Loucy (cell line): ENCODE measurements around the gene ALOX12B.

Experiments
- H2AFZ ChIP-seq: fragments of 200-600 bp; sonication (generic); 2 replicates; pipeline ENCODE4 v1.6.0; 2016; ENCODE audit warnings: antibody characterized with exemption, mild to moderate bottlenecking, low read length, moderate library complexity
- H3F3A ChIP-seq: fragments of 200-600 bp; 2 replicates; pipeline ENCODE4 v1.6.0; 2016; ENCODE audit warnings: antibody characterized with exemption, low read depth, mild to moderate bottlenecking
- H3K27me3 ChIP-seq: fragments of 200-600 bp; sonication (generic); 2 replicates; pipeline ENCODE4 v1.6.1; 2014; ENCODE audit warnings: low read length, mild to moderate bottlenecking; ENCODE audit not compliant: insufficient read depth, poor library complexity, severe bottlenecking
- H3K36me3 ChIP-seq: fragments of 200-600 bp; sonication (generic); 2 replicates; pipeline ENCODE4 v1.6.1; 2016; ENCODE audit warnings: low read length; ENCODE audit not compliant: insufficient read depth
- H3K4me1 ChIP-seq: fragments of 200-600 bp; sonication (generic); 2 replicates; pipeline ENCODE4 v1.5.1; 2014; ENCODE audit warnings: low read length, mild to moderate bottlenecking; ENCODE audit not compliant: insufficient read depth, poor library complexity, severe bottlenecking
- H3K4me2 ChIP-seq: fragments of 200-600 bp; sonication (generic); 2 replicates; pipeline ENCODE4 v1.6.0; 2014; ENCODE audit warnings: antibody characterized with exemption, low read length, low read depth, mild to moderate bottlenecking; ENCODE audit not compliant: poor library complexity, severe bottlenecking
- H3K4me3 ChIP-seq: fragments of 200-600 bp; sonication (generic); 2 replicates; pipeline ENCODE4 v1.5.1; 2014; ENCODE audit warnings: low read length, mild to moderate bottlenecking, mixed read lengths; ENCODE audit not compliant: poor library complexity, severe bottlenecking
- H3K79me2 ChIP-seq: fragments of 200-600 bp; sonication (generic); 2 replicates; pipeline ENCODE4 v1.6.1; 2014; ENCODE audit warnings: low read length; ENCODE audit not compliant: insufficient read depth
- H3K9ac ChIP-seq: fragments of 200-600 bp; sonication (generic); 2 replicates; pipeline ENCODE4 v1.6.0; 2014; ENCODE audit warnings: mild to moderate bottlenecking, low read depth, low read length, moderate library complexity; ENCODE audit not compliant: poor library complexity, severe bottlenecking
- H3K9me2 ChIP-seq: fragments of 200-600 bp; sonication (generic); replicated peaks from 2 replicates; pipeline ENCODE4 v1.6.1; 2016; ENCODE audit warnings: low read depth, low read length, mixed read lengths
- H3K9me3 ChIP-seq: fragments of 200-600 bp; sonication (generic); 2 replicates; pipeline ENCODE4 v1.6.1; 2014; ENCODE audit warnings: mild to moderate bottlenecking, antibody characterized with exemption, low read length, low read depth; ENCODE audit not compliant: insufficient read depth
- H4K20me1 ChIP-seq: fragments of 200-600 bp; sonication (generic); 2 replicates; pipeline ENCODE4 v1.6.0; 2014; ENCODE audit warnings: antibody characterized with exemption, low read length, mild to moderate bottlenecking; ENCODE audit not compliant: insufficient read depth, poor library complexity, severe bottlenecking
- EZH2phosphoT487 ChIP-seq: fragments of 200-600 bp; IDR thresholded peaks from 2 replicates; pipeline ENCODE4 v1.6.1; 2018; ENCODE audit warnings: antibody characterized with exemption, mild to moderate bottlenecking, moderate library complexity, borderline replicate concordance
- TF ChIP-seq, protein P1 (sequence below): fragments of 200-600 bp; sonication (generic); conservative IDR thresholded peaks from 2 replicates; pipeline ENCODE4 v1.5.1; 2014; ENCODE audit warnings: mild to moderate bottlenecking, antibody characterized with exemption, low read length

ALOX12B gene

DNA sequence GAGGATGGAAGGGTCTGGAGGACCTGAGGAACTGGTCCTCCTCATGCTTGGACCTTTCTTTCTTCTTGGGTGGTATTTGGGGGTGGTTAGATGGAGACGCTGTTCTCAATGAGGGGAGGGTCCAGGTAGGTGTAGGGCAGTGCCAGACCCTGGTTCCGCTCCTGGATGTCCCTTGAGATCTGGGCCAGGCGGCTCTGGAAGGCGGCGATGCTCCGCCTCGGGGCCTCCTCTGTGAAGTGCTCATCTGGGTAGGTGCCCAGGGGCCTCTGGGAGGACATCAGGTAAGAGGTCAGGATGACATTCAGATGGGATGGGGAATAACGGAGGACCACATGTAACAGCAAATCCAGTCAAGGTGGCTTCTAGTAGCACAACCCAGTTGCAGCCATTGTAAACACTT lies 9.0 kb upstream of the ALOX12B start:
- no peaks in the 10 kb centered on the region for H3K36me3 ChIP-seq
- H3F3A ChIP-seq: no peaks in the 10 kb centered on the region
- H3K4me1 ChIP-seq: no peaks in the 10 kb centered on the region
- H4K20me1 ChIP-seq: no peaks in the 10 kb centered on the region
- no peak overlapping the region for H3K4me3 ChIP-seq
- no peaks in the 10 kb centered on the region for H3K9me2 ChIP-seq
- H2AFZ ChIP-seq: no peak overlapping the region
- TF ChIP-seq, protein P1, sequence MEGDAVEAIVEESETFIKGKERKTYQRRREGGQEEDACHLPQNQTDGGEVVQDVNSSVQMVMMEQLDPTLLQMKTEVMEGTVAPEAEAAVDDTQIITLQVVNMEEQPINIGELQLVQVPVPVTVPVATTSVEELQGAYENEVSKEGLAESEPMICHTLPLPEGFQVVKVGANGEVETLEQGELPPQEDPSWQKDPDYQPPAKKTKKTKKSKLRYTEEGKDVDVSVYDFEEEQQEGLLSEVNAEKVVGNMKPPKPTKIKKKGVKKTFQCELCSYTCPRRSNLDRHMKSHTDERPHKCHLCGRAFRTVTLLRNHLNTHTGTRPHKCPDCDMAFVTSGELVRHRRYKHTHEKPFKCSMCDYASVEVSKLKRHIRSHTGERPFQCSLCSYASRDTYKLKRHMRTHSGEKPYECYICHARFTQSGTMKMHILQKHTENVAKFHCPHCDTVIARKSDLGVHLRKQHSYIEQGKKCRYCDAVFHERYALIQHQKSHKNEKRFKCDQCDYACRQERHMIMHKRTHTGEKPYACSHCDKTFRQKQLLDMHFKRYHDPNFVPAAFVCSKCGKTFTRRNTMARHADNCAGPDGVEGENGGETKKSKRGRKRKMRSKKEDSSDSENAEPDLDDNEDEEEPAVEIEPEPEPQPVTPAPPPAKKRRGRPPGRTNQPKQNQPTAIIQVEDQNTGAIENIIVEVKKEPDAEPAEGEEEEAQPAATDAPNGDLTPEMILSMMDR: no peak
- no peak for TF ChIP-seq EZH2phosphoT487
- H3K9me3 ChIP-seq: no peaks in the 10 kb centered on the region
- no peaks in the 10 kb centered on the region for H3K79me2 ChIP-seq
- no peaks in the 10 kb centered on the region for H3K27me3 ChIP-seq
- no peak overlapping the region for H3K9ac ChIP-seq
- H3K4me2 ChIP-seq: no peak overlapping the region

DNA sequence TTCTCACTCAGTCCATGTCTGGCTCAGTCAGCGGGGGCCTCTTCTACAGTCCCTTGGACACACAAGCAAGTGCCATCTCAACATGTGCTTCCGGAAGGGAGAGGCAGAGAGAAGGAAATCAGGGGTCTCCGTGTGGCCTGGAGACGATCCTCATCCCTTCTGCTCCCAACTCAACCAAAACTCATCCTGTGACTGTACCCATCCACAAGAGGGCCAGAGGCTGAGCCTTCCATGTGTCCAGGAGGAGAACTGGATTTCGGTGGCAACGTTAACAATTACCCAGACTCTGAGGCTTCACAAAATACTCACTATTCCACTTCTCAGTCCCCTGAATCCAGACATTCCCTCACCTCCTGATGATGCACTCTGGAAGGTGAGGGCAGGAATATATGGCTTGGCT lies 7.8 kb upstream of the ALOX12B start:
- Histone ChIP-seq H3K4me1 (no peaks in the 10 kb centered on the region), H3K79me2 (no peaks in the 10 kb centered on the region), H3K4me2 (no peak overlapping the region), H3K9me2 (no peaks in the 10 kb centered on the region), H3K9ac (no peak overlapping the region), H3K27me3 (no peaks in the 10 kb centered on the region), H3K4me3 (no peak overlapping the region), H3F3A (no peaks in the 10 kb centered on the region), H3K36me3 (no peaks in the 10 kb centered on the region), H3K9me3 (no peaks in the 10 kb centered on the region), H2AFZ (no peak overlapping the region), H4K20me1 (no peaks in the 10 kb centered on the region)
- no peak for TF ChIP-seq EZH2phosphoT487
- TF ChIP-seq, protein P1: no peak

DNA sequence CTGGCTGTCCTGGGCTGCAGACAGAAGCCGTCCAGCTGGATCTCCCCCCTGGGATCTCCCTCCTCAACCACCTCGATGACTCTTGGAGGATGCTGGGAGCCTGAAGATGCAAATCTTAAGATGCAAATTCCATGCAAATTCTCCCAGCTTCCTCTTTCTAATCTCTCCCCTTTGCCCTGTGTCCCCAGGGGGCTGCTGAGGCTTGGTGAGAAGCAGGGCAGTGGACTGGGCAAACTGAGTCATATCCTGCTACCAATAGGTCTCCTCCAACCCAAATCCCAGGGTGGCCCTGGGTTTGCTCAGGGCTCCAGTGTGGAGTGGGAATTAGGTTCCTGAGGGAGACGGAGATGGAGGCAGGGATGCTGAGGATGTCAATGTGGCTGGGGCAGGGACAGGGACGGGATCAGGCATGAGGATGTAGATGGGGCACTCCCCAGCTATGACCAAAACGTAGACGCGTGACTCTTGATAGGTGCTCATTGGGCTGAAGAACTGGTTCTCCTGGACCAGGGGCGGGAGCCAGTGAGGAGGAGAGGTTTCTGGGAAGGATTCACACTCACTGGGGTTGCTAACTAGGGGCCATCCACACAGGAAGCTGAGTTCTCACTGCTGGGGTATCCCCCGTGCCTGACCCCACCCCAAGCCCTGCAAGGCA lies 3.6 kb upstream of the ALOX12B start:
- Histone ChIP-seq H3K9me2 (no peaks in the 10 kb centered on the region), H3K4me3 (no peak overlapping the region), H3K79me2 (no peaks in the 10 kb centered on the region), H3K4me1 (no peaks in the 10 kb centered on the region), H4K20me1 (no peaks in the 10 kb centered on the region), H3F3A (no peaks in the 10 kb centered on the region), H3K9me3 (no peaks in the 10 kb centered on the region), H2AFZ (no peak overlapping the region), H3K36me3 (no peaks in the 10 kb centered on the region), H3K27me3 (no peaks in the 10 kb centered on the region), H3K4me2 (no peak overlapping the region), H3K9ac (no peak overlapping the region)
- no peak for TF ChIP-seq EZH2phosphoT487
- TF ChIP-seq, protein P1: no peak
